Neural cell (in vitro differentiated cells): ENCODE results near the gene RABL3.

Experiments used
- EP300 ChIP-seq: fragments of 450-650 bp; conservative IDR thresholded peaks from 2 replicates; pipeline ENCODE4 v1.6.1; 2014; ENCODE audit warnings: antibody characterized with exemption, mild to moderate bottlenecking, moderate library complexity; ENCODE audit not compliant: poor library complexity, severe bottlenecking
- MXI1 ChIP-seq: fragments of 450-650 bp; conservative IDR thresholded peaks from 2 replicates; pipeline ENCODE4 v1.6.1; 2014; ENCODE audit warnings: antibody characterized with exemption, mild to moderate bottlenecking; ENCODE audit not compliant: poor library complexity, severe bottlenecking
- TF ChIP-seq, protein P1 (sequence below): IDR thresholded peaks from 2 replicates; pipeline ENCODE4 v1.6.1; 2012; ENCODE audit warnings: borderline replicate concordance
- TF ChIP-seq, protein P2 (sequence below): fragments of 450-650 bp; IDR thresholded peaks from 2 replicates; pipeline ENCODE4 v1.5.1; 2014; ENCODE audit warnings: antibody characterized with exemption, mild to moderate bottlenecking, moderate library complexity; ENCODE audit not compliant: poor library complexity, severe bottlenecking

DNA sequence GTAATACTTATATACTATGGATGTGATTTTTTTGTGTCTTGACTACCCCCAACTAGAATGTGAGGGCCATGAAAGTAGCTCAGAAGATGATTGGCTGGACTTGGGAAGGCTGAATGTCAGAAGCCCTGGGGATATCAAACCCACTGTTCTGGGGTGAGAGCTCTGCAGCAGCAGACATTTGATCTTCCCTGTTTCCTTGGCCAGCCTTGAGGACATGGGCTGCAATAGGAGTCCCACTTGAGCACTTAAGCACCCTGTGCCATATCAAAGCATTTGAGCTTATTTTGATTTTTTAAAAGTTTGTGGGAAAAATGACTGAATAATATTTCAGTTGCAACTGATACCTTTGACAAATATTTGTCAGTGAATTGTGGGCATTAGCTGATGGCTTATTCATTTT is 21.9 kb upstream of the RABL3 start:
- TF ChIP-seq, protein P1, sequence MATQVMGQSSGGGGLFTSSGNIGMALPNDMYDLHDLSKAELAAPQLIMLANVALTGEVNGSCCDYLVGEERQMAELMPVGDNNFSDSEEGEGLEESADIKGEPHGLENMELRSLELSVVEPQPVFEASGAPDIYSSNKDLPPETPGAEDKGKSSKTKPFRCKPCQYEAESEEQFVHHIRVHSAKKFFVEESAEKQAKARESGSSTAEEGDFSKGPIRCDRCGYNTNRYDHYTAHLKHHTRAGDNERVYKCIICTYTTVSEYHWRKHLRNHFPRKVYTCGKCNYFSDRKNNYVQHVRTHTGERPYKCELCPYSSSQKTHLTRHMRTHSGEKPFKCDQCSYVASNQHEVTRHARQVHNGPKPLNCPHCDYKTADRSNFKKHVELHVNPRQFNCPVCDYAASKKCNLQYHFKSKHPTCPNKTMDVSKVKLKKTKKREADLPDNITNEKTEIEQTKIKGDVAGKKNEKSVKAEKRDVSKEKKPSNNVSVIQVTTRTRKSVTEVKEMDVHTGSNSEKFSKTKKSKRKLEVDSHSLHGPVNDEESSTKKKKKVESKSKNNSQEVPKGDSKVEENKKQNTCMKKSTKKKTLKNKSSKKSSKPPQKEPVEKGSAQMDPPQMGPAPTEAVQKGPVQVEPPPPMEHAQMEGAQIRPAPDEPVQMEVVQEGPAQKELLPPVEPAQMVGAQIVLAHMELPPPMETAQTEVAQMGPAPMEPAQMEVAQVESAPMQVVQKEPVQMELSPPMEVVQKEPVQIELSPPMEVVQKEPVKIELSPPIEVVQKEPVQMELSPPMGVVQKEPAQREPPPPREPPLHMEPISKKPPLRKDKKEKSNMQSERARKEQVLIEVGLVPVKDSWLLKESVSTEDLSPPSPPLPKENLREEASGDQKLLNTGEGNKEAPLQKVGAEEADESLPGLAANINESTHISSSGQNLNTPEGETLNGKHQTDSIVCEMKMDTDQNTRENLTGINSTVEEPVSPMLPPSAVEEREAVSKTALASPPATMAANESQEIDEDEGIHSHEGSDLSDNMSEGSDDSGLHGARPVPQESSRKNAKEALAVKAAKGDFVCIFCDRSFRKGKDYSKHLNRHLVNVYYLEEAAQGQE, result no peak
- no peak for TF ChIP-seq MXI1
- no peak for TF ChIP-seq EP300
- TF ChIP-seq, protein P2, sequence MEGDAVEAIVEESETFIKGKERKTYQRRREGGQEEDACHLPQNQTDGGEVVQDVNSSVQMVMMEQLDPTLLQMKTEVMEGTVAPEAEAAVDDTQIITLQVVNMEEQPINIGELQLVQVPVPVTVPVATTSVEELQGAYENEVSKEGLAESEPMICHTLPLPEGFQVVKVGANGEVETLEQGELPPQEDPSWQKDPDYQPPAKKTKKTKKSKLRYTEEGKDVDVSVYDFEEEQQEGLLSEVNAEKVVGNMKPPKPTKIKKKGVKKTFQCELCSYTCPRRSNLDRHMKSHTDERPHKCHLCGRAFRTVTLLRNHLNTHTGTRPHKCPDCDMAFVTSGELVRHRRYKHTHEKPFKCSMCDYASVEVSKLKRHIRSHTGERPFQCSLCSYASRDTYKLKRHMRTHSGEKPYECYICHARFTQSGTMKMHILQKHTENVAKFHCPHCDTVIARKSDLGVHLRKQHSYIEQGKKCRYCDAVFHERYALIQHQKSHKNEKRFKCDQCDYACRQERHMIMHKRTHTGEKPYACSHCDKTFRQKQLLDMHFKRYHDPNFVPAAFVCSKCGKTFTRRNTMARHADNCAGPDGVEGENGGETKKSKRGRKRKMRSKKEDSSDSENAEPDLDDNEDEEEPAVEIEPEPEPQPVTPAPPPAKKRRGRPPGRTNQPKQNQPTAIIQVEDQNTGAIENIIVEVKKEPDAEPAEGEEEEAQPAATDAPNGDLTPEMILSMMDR, result no peak
